Panc1 (cell line): ENCODE results near the gene P2RY2. TPM values are rescaled to one million over a fixed set of nuclear protein-coding genes. Genes with fewer than 3 reads are reported as not detected.

ENCODE experiments used
- ATAC-seq: fragments of 200-7000 bp; cut with Tn5 transposase; 2 replicates; pipeline ENCODE4 v1.9.1; 2020; ENCODE audit warnings: mild to moderate bottlenecking, moderate library complexity
- BruUV-seq: library from RNA; stranded (reverse); fragments of 400-500 nt; replicated peaks from 2 replicates; lab custom pipeline; 2021; lab: Mats Ljungman, UMichigan
- CTCF ChIA-PET: fragments of 300-600 bp; sonication (Branson Sonifier 250); formaldehyde crosslinking; loops from one replicate; lab custom pipeline; 2022; ENCODE audit warnings: antibody characterized with exemption; lab: Charles Lee
- POLR2A ChIA-PET: fragments of 300-600 bp; sonication (Branson Sonifier 250); formaldehyde crosslinking; loops from one replicate; lab custom pipeline; 2022; ENCODE audit warnings: antibody characterized with exemption; lab: Charles Lee
- DNase-seq: peaks from one replicate; pipeline ENCODE4 v3.0.0-alpha.2; 2010; ENCODE audit warnings: low read depth, low spot score
- H3K27ac ChIP-seq: 2 replicates; pipeline ENCODE4 v1.5.1; 2011; ENCODE audit warnings: mild to moderate bottlenecking, low read length, inconsistent platforms
- H3K27me3 ChIP-seq: fragments of 200-500 bp; sonication (Bioruptor generic); 2 replicates; pipeline ENCODE4 v1.6.0; 2014; ENCODE audit warnings: low read length, inconsistent platforms; ENCODE audit not compliant: control insufficient read depth, insufficient read depth
- H3K36me3 ChIP-seq: fragments of 200-500 bp; sonication (Bioruptor generic); 2 replicates; pipeline ENCODE4 v1.5.1; 2014; ENCODE audit warnings: inconsistent platforms, mild to moderate bottlenecking, low read length, moderate library complexity; ENCODE audit not compliant: control insufficient read depth, insufficient read depth
- H3K4me1 ChIP-seq: 2 replicates; pipeline ENCODE4 v1.5.1; 2011; ENCODE audit warnings: inconsistent platforms, mild to moderate bottlenecking, low read length, moderate library complexity; ENCODE audit not compliant: control insufficient read depth, insufficient read depth
- H3K4me3 ChIP-seq, 2 experiments: 2 replicates each; pipeline ENCODE4 v1.5.1; 2011 to 2012; ENCODE audit warnings: low read depth in 2 of 2, low read length in 2 of 2, mild to moderate bottlenecking in 2 of 2, inconsistent platforms in 1 of 2, moderate library complexity in 1 of 2
- H3K9me3 ChIP-seq: fragments of 200-500 bp; sonication (Bioruptor generic); 2 replicates; pipeline ENCODE4 v1.5.1; 2014; ENCODE audit warnings: low read depth, mild to moderate bottlenecking, inconsistent platforms, low read length, moderate library complexity; ENCODE audit not compliant: control insufficient read depth, insufficient read depth
- CTCF ChIP-seq: fragments of 450-650 bp; IDR thresholded peaks from 2 replicates; pipeline ENCODE4 v1.5.1; 2017; ENCODE audit warnings: mild to moderate bottlenecking
- POLR2AphosphoS5 ChIP-seq: IDR thresholded peaks from 2 replicates; pipeline ENCODE4 v1.6.1; 2012; ENCODE audit warnings: mild to moderate bottlenecking, low read depth, low read length, moderate library complexity
- REST ChIP-seq, 2 experiments: IDR thresholded peaks; 2 replicates each; pipeline ENCODE4 v1.6.1; 2011 to 2012; ENCODE audit warnings: low read depth in 2 of 2, control low read depth in 1 of 2, low read length in 1 of 2, mild to moderate bottlenecking in 1 of 2, moderate library complexity in 1 of 2; ENCODE audit not compliant: insufficient read depth in 1 of 2
- SIN3A ChIP-seq: IDR thresholded peaks from 2 replicates; pipeline ENCODE4 v1.6.1; 2012; ENCODE audit warnings: low read depth, mild to moderate bottlenecking, low read length, moderate library complexity, borderline replicate concordance; ENCODE audit not compliant: insufficient read depth
- TCF7L2 ChIP-seq: IDR thresholded peaks from 2 replicates; pipeline ENCODE4 v1.6.1; 2011; ENCODE audit warnings: mild to moderate bottlenecking, low read depth, low read length, inconsistent platforms
- in situ Hi-C: cut with HindIII; loops from 2 replicates; pipeline ENCODE4 v1.10.0; 2016; ENCODE audit warnings: low sequenced_read_pairs, low pct_unique_long_range_greater_than_20kb
- intact Hi-C: fragments of 100-400 bp; cut with micrococcal nuclease; formaldehyde crosslinking; loops from one replicate; pipeline ENCODE4 v1.10.0; 2022; ENCODE audit not compliant: unreplicated experiment
- total RNA-seq: library from RNA; stranded (reverse); gene quantifications from one replicate; pipeline ENCODE4 v1.2.1, GENCODE V29; 2021; ENCODE audit not compliant: unreplicated experiment

Gene P2RY2
- total RNA-seq, 1 experiment from 2014 or later = 2.4 TPM

- Histone ChIP-seq H3K4me1 (no peaks in the 10 kb centered on the region), H3K36me3 (no peaks in the 10 kb centered on the region), H3K27ac (no peak overlapping the region), H3K9me3 (no peaks in the 10 kb centered on the region), H3K4me3 (no peak overlapping the region), H3K27me3 (no peaks in the 10 kb centered on the region)
- no TSS peak for BruUV-seq
- CTCF ChIA-PET = interaction anchor here (0.5 to 0.9 kb wide), 3 partner anchors 10 to 440 kb away, joined by 3 to 12 read pairs (median 4); no protein-coding TSS in a partner anchor
- no peak for TF ChIP-seq CTCF
- TF ChIP-seq SIN3A = no peak
- no peak for TF ChIP-seq REST (IDR thresholded peaks at IDR 0.05; ENCODE audit: insufficient read depth in 1 of 2, low read depth in 2 of 2, low read length in 1 of 2)
- TF ChIP-seq POLR2AphosphoS5 = no peak
- TF ChIP-seq TCF7L2 = no peak
- in situ Hi-C loops (no loop called here), intact Hi-C loops (no loop called here)
- POLR2A ChIA-PET = no interaction called here
- no peak for ATAC-seq
- no peak for DNase-seq
Measured at GRCh38 chr11:73233211-73233610, 15.1 kb downstream of the P2RY2 start.

- no peaks in the 10 kb centered on the region for H3K36me3 ChIP-seq
- H3K4me1 ChIP-seq = no peaks in the 10 kb centered on the region
- no peak for ATAC-seq
- no TSS peak for BruUV-seq
- in situ Hi-C loops (no loop called here), intact Hi-C loops (no loop called here)
- no peak for TF ChIP-seq TCF7L2
- TF ChIP-seq CTCF = no peak
- TF ChIP-seq SIN3A = no peak
- no peak for TF ChIP-seq REST (IDR thresholded peaks at IDR 0.05; ENCODE audit: insufficient read depth in 1 of 2, low read depth in 2 of 2, low read length in 1 of 2)
- no peak for TF ChIP-seq POLR2AphosphoS5
- no peak overlapping the region for H3K27ac ChIP-seq
- CTCF ChIA-PET = interaction anchor here (0.5 to 0.9 kb wide), 2 partner anchors 10 to 11 kb away, joined by 4 to 12 read pairs; no protein-coding TSS in a partner anchor
- no peaks in the 10 kb centered on the region for H3K9me3 ChIP-seq
- no peaks in the 10 kb centered on the region for H3K27me3 ChIP-seq
- no peak overlapping the region for H3K4me3 ChIP-seq
- POLR2A ChIA-PET = no interaction called here
- no peak for DNase-seq
Measured at GRCh38 chr11:73233692-73234470, 15.8 kb downstream of the P2RY2 start.
